HG02840 (cell line): ENCODE data around the gene EXOC3L2.

ENCODE experiments used
- ATAC-seq: cut with Tn5 transposase; IDR thresholded peaks from one replicate; pipeline ENCODE4 v1.9.1; 2021; ENCODE audit warnings: mild to moderate bottlenecking, moderate library complexity, moderate number of reproducible peaks; ENCODE audit not compliant: unreplicated experiment, low FRiP score

Gene EXOC3L2

DNA sequence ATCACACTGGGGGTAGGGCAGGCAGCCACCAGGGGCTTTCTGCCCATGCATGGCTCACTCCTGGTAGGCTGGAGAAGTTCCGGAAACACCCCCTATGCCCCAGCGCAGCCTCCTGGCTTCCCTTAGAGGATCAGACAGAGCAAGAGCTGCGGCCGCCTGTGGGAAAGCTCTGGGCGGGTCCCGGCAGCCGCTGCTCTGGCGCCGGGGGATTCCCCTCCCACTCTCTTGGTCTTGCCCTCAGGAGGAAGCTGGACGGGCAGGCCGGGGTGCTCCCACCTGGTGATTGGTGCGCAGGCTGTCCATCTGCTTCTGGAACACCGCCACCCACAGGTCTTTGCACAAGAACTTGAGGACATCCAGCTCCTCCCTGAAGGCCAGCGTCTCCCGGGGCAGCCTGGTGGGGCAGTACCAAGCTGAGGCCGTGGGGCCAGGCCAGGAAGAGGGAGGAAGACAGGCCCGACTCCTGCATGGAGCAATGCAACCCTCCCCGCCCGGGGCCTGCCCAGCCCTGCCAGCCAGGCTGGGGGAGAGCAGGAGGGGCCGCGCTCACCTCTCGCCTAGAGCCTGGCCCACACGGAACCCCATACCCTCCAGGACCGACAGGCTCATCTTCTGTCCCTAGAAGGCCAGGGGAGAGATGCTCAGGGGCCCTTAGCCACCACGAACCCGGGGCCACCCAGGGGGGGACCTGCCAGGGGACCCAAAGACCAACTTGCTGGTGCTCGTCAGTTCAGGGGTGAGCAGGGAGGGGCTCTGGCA, 80.5 kb downstream of the EXOC3L2 start:
- ATAC-seq = no peak

DNA sequence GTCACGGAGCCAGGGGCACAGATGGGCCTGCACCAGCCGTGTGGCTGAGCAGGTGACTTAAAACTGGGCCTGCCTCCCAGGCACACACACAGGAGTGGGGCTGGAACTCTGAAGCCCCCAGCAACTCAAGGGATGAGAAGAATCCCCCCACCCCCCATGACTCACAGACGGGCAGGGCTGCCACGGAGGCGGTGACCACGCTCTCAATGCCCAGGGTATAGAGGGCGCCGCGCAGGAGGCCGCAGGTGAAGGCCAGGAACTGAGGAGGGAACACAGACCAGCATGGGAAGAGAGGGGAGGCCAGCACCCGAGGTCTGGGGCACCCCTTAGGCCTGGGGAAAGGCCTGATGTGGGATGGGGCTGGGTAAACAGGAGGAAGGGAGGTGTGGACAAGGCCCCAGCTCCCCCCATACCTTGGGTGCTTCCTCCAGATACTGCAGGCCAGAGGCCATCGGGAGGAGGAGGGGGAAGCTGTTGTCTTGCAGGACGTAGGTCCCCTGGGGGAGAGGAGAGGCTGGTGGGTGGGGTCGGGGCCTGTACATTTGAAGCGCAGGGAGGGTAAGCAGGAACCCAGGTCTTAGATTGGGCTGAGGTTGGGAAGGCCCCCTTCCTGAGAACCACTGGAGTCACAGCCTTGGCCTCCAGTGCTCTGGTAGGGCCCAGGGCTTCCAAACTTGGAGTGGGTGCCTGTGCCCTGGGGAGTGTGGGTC, 81.3 kb downstream of the EXOC3L2 start:
- no peak for ATAC-seq

DNA sequence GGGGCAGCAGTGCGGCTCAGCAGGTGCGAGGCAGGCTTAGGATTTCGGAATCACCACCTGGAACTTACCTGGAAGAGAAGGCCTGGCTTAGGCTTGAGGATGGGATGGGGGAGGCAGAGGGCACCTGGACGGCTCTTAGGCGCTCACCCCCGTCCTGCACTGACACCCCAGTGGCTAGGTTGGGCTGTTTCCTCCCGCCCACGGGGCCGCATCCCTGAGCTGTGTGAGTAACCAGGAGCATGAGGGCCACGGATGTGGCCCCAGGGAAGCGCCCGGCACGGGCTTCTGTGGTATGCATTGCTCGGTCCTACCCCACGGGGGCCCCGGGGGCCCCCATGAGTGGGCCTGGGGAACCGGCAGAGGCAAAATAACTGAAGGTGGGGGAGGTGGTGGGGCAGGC, 82.1 kb downstream of the EXOC3L2 start:
- ATAC-seq = no peak

DNA sequence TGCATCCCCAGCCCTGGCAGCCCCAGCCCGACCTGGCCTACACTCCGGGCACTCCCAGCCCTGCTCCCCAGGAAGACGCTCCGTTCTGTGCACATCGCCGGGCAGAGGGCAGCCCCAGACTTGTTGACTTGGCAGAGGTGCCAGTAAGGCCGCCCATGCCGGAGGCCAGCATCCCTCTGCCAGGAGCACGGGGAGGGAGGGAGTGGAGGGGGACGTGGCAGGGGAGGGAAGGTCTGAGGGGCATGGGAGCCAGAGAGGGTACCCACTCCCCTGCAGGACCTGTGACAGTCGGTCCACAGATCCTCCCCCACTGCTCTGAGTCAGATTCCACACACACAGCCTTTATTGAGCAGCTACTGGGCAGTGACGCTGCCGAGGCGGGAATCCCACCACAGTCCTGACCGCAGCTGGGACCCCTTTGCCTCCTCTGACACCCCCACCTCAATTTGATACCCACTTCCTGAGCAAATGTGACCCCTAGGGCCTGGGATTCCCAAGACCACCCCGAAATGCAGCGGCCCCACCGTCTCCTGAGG, 82.5 kb downstream of the EXOC3L2 start:
- ATAC-seq = no peak
